K562 (cell line): Measurements from ENCODE around the gene RELL2. TPM values are rescaled to one million over a fixed set of nuclear protein-coding genes. Genes with fewer than 3 reads are reported as not detected.

Source experiments
- ATAC-seq: fragments of 200-7000 bp; cut with Tn5 transposase; 3 replicates; pipeline ENCODE4 v1.9.1; 2020; ENCODE audit warnings: moderate library complexity
- BruUV-seq: library from RNA; stranded (reverse); fragments of 400-500 nt; replicated peaks from 2 replicates; lab custom pipeline; 2021; lab: Mats Ljungman, UMichigan
- CTCF ChIA-PET: fragments of 300-600 bp; formaldehyde crosslinking; extraction: SDS; loops from one replicate; lab custom pipeline; 2021; ENCODE audit warnings: low intra/inter-chr PET ratio; lab: Yijun Ruan, JAX
- POLR2A ChIA-PET: fragments of 300-600, 350-650 bp; sonication (Branson Sonifier 250); formaldehyde crosslinking; extraction: SDS; loops from one replicate; lab custom pipeline; 2021; ENCODE audit warnings: antibody characterized with exemption, inconsistent platforms; lab: Yijun Ruan, JAX
- DNase-seq, 4 experiments: peaks; one replicate each; pipeline versions ENCODE4 v3.0.0 to v3.0.0-alpha.2; 2011 to 2018; ENCODE audit warnings: low spot score in 3 of 4, mixed read lengths in 3 of 4; ENCODE audit errors: extremely low read depth in 1 of 4
- FAIRE-seq: peaks from 2 replicates; lab custom pipeline; 2011; peaks lifted over from hg19 to GRCh38; lab: Jason Lieb, UNC
- H2AFZ ChIP-seq: 2 replicates; pipeline ENCODE4 v1.6.0; 2011; ENCODE audit warnings: low read depth, low read length, control low read depth, inconsistent platforms
- H3K27ac ChIP-seq: fragments of 200-600 bp; 3 replicates; pipeline ENCODE4 v1.8.0; 2011; ENCODE audit warnings: low read depth, mild to moderate bottlenecking, control low read depth, inconsistent platforms, low read length, moderate library complexity, mixed read lengths; ENCODE audit errors: extremely low read depth
- H3K27me3 ChIP-seq, 2 experiments: fragments of 300-600 bp in 1 of 2; 2 replicates in 1 of 2; 3 replicates in 1 of 2; pipeline versions ENCODE4 v1.6.0 to v1.8.0; 2011; ENCODE audit warnings: inconsistent platforms in 2 of 2, low read length in 2 of 2, mild to moderate bottlenecking in 1 of 2, mixed read lengths in 1 of 2, moderate library complexity in 1 of 2; ENCODE audit not compliant: control insufficient read depth in 2 of 2, insufficient read depth in 2 of 2
- H3K36me3 ChIP-seq: fragments of 300-600 bp; 3 replicates; pipeline ENCODE4 v1.8.0; 2011; ENCODE audit warnings: mild to moderate bottlenecking, low read length, inconsistent platforms; ENCODE audit not compliant: control insufficient read depth, insufficient read depth
- H3K4me1 ChIP-seq, 2 experiments: fragments of 200-600 bp in 1 of 2; replicated peaks in 1 of 2; 2 replicates in 1 of 2; 3 replicates in 1 of 2; pipeline versions ENCODE4 v1.5.1 to v1.8.0; 2011; ENCODE audit warnings: inconsistent platforms in 2 of 2, low read length in 2 of 2, mild to moderate bottlenecking in 1 of 2, mixed read lengths in 1 of 2, moderate library complexity in 1 of 2; ENCODE audit not compliant: control insufficient read depth in 2 of 2, insufficient read depth in 2 of 2
- H3K4me2 ChIP-seq: 2 replicates; pipeline ENCODE4 v1.6.1; 2011; ENCODE audit warnings: low read length, control low read depth, inconsistent platforms, mixed read lengths; ENCODE audit not compliant: insufficient read depth
- H3K4me3 ChIP-seq: fragments of 200-600 bp; sonication (generic), shearing (Covaris generic); 2 replicates; pipeline ENCODE4 v1.5.1; 2016; ENCODE audit warnings: control low read depth, inconsistent platforms
- H3K79me2 ChIP-seq: fragments of 200-600 bp; 3 replicates; pipeline ENCODE4 v1.8.0; 2011; ENCODE audit warnings: low read length, inconsistent platforms; ENCODE audit not compliant: control insufficient read depth, insufficient read depth
- H3K9ac ChIP-seq, 2 experiments: 2 replicates each; pipeline versions ENCODE4 v1.6.0 to v1.6.1; 2011; ENCODE audit warnings: low read depth in 2 of 2, low read length in 2 of 2, control low read depth in 1 of 2, inconsistent platforms in 1 of 2, mild to moderate bottlenecking in 1 of 2, mixed read lengths in 1 of 2; ENCODE audit not compliant: insufficient read depth in 1 of 2
- H3K9me1 ChIP-seq: one replicate; pipeline ENCODE4 v1.6.0; 2011; ENCODE audit warnings: inconsistent platforms, mild to moderate bottlenecking, low read length, moderate library complexity; ENCODE audit not compliant: control insufficient read depth, insufficient read depth
- H3K9me3 ChIP-seq: replicated peaks from 2 replicates; pipeline ENCODE4 v1.5.1; 2011; ENCODE audit warnings: low read depth, low read length, inconsistent platforms; ENCODE audit not compliant: control insufficient read depth, insufficient read depth
- H4K20me1 ChIP-seq: replicated peaks from 2 replicates; pipeline ENCODE4 v1.6.1; 2011; ENCODE audit warnings: low read length, inconsistent platforms, mixed read lengths; ENCODE audit not compliant: control insufficient read depth, insufficient read depth
- CGGBP1 ChIP-seq: fragments of 250-450 bp; sonication (Bioruptor Pico); IDR thresholded peaks from 2 replicates; pipeline ENCODE4 v1.9.0; 2021; ENCODE audit warnings: mild to moderate bottlenecking
- CXXC5 ChIP-seq: fragments of 250-450 bp; sonication (Bioruptor Pico); IDR thresholded peaks from 2 replicates; pipeline ENCODE4 v1.8.0; 2022; ENCODE audit warnings: inconsistent platforms, mild to moderate bottlenecking, moderate library complexity
- GABPA ChIP-seq: fragments of 200-800 bp; sonication (Bioruptor generic); conservative IDR thresholded peaks from 2 replicates; pipeline ENCODE4 v1.6.1; 2016; ENCODE audit warnings: low read depth, missing genetic modification characterization, missing compliant biosample characterization
- KHSRP ChIP-seq: fragments of 450-650 bp; IDR thresholded peaks from 2 replicates; pipeline ENCODE4 v1.6.1; 2017
- MTA1 ChIP-seq: fragments of 450-650 bp; IDR thresholded peaks from 2 replicates; pipeline ENCODE4 v1.6.1; 2017; ENCODE audit warnings: borderline replicate concordance
- NRF1 ChIP-seq, 2 experiments: fragments of 450-650 bp; IDR thresholded peaks in 1 of 2; conservative IDR thresholded peaks in 1 of 2; 2 replicates each; pipeline ENCODE4 v1.6.1; 2014; ENCODE audit warnings: mild to moderate bottlenecking in 2 of 2
- POLR2A ChIP-seq: fragments of 450-650 bp; conservative IDR thresholded peaks from 2 replicates; pipeline ENCODE4 v1.6.1; 2016
- POU5F1 ChIP-seq: fragments of 150-350 bp; IDR thresholded peaks from 2 replicates; pipeline ENCODE4 v1.6.1; 2014; ENCODE audit warnings: borderline replicate concordance, low read length, low read depth, mild to moderate bottlenecking; ENCODE audit not compliant: partially characterized antibody
- RNF2 ChIP-seq: sonication (generic); IDR thresholded peaks from 2 replicates; pipeline ENCODE4 v1.6.1; 2016
- SIN3A ChIP-seq, 2 experiments: fragments of 150-350 bp in 1 of 2; IDR thresholded peaks; 2 replicates each; pipeline ENCODE4 v1.6.1; 2011 to 2016; ENCODE audit warnings: borderline replicate concordance in 2 of 2, low read depth in 2 of 2, low read length in 2 of 2, mild to moderate bottlenecking in 2 of 2, moderate library complexity in 2 of 2; ENCODE audit not compliant: control insufficient read depth in 1 of 2
- ZNF232 ChIP-seq: sonication (generic); formaldehyde crosslinking; IDR thresholded peaks from 2 replicates; pipeline ENCODE4 v1.8.0; 2022; ENCODE audit warnings: mild to moderate bottlenecking, missing genetic modification reagents
- ZNF316 ChIP-seq: fragments of 450-650 bp; IDR thresholded peaks from 2 replicates; pipeline ENCODE4 v1.6.1; 2016
- WGBS: fragments of 100-300 bp; shearing (Covaris generic); methylation state at CpG from one replicate; pipeline ENCODE4 v1.1.6; 2016; ENCODE audit warnings: low coverage, mixed read lengths; ENCODE audit not compliant: insufficient coverage; ENCODE audit errors: missing lambda C conversion rate; 5-methylcytosine and 5-hydroxymethylcytosine counted together
- in situ Hi-C: fragments of 300-500 bp; cut with MboI; formaldehyde crosslinking; loops from 4 replicates; pipeline ENCODE4 v1.15.0; 2018; ENCODE audit warnings: inconsistent platforms, mixed read lengths
- intact Hi-C: fragments of 100-400 bp; cut with micrococcal nuclease; formaldehyde crosslinking; loops from 2 replicates; pipeline ENCODE4 v1.14.2; 2022
- polyA plus RNA-seq, 8 experiments: library from polyadenylated mRNA; depleted of rRNA in 4 of 8; stranded (reverse) in 5 of 8; unstranded in 3 of 8; fragments of >200 nt; fragmentation: Nextera tagmentation in 2 of 8; fragmentation: Illumina TruSeq in 1 of 8; extraction: Ambion mirVana in 2 of 8; extraction: Trizol in 1 of 8; gene quantifications; 2 replicates each; pipeline versions ENCODE4 v1.2.1 to v1.2.3, GENCODE V29; 2011 to 2014; ENCODE audit warnings: inconsistent platforms in 1 of 8, missing spikeins in 1 of 8
- total RNA-seq, 7 experiments: library from RNA; depleted of rRNA in 6 of 7; stranded (reverse); fragments of >200 nt in 6 of 7; fragmentation: Illumina TruSeq in 2 of 7; extraction: Trizol in 2 of 7; gene quantifications; 2 replicates each; pipeline versions ENCODE4 v1.2.1 to v1.2.3, GENCODE V29; 2011 to 2021; ENCODE audit warnings: low replicate concordance in 1 of 7
- TF ChIP-seq, protein P1 (sequence below): fragments of 450-650 bp; formaldehyde crosslinking; IDR thresholded peaks from 2 replicates; pipeline ENCODE4 v1.4.0; 2022; ENCODE audit warnings: mild to moderate bottlenecking, moderate library complexity
- TF ChIP-seq, protein P2 (sequence below): sonication (generic); formaldehyde crosslinking; IDR thresholded peaks from 2 replicates; pipeline ENCODE4 v1.8.0; 2022; ENCODE audit warnings: mild to moderate bottlenecking, missing genetic modification reagents
- TF ChIP-seq, protein P3 (sequence below): fragments of 200-800 bp; sonication (Bioruptor generic); IDR thresholded peaks from 2 replicates; pipeline ENCODE4 v1.6.1; 2017; ENCODE audit warnings: missing genetic modification characterization, missing compliant biosample characterization

Gene RELL2
- total and polyA plus RNA-seq, 9 of the 15 experiments (the other 6 are each of a cell fraction or from before 2014, with no cell fraction given): 0.06 to 36.0 (median 14.3) TPM

- TF ChIP-seq POU5F1 (no peak), SIN3A (IDR thresholded peaks at IDR 0.05; ENCODE audit: borderline replicate concordance in 2 of 2, control insufficient read depth in 1 of 2, low read depth in 2 of 2, low read length in 2 of 2) (no peak), ZNF232 (no peak), CGGBP1 (CRISPR knock-in tag) (0 out of 2 replicates have a peak, but pooled peaks have one; percentile 32), CXXC5 (no peak), KHSRP (no peak), ZNF316 (no peak), MTA1 (no peak)
- TF ChIP-seq, protein P1, sequence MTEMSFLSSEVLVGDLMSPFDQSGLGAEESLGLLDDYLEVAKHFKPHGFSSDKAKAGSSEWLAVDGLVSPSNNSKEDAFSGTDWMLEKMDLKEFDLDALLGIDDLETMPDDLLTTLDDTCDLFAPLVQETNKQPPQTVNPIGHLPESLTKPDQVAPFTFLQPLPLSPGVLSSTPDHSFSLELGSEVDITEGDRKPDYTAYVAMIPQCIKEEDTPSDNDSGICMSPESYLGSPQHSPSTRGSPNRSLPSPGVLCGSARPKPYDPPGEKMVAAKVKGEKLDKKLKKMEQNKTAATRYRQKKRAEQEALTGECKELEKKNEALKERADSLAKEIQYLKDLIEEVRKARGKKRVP: no peak
These were observed 738 bp upstream of the RELL2 start (continued) for GRCh38 chr5:141636106-141636412.

GRCh38 chr5:141637123-141637766 lies 448 bp downstream of the RELL2 start:
- in situ Hi-C loops (loop anchor here (5.0 kb wide), 1 partner anchor 45 kb away; no protein-coding TSS in a partner anchor), intact Hi-C loops (loop anchor here (5.0 kb wide), 1 partner anchor 45 kb away; no protein-coding TSS in a partner anchor)
- Histone ChIP-seq H3K9me3 (no peaks in the 10 kb centered on the region), H3K4me1 (peaks cover 49 to 52% of the 10 kb centered on the region in 2 experiments), H3K79me2 (peaks cover 65% of the 10 kb centered on the region), H2AFZ (peak overlapping the region; percentile 89), H3K27me3 (no peaks in the 10 kb centered on the region), H3K4me3 (peak overlapping the region; percentile 91), H3K9me1 (peaks cover 5% of the 10 kb centered on the region), H3K9ac (peak overlapping the region; percentile 88 to 95), H3K4me2 (peak overlapping the region; percentile 100), H4K20me1 (peaks cover 12% of the 10 kb centered on the region; the same call in 1 of the 2 replicates), H3K36me3 (peaks cover 59% of the 10 kb centered on the region), H3K27ac (peak overlapping the region; percentile 84)
- FAIRE-seq (no peak), DNase-seq (peak; percentile 57 to 68 (median 64)), ATAC-seq (peak; percentile 61)
- ChIA-PET POLR2A (interaction anchor here (0.5 to 2.2 kb wide), 16 partner anchors 10 to 372 kb away, joined by 3 to 13 read pairs (median 4); partner anchors contain the start of genes DIAPH1 and FCHSD1), CTCF (no interaction called here)
- under 1% methylated on average over 39 of the region's 63 CpGs for WGBS
- BruUV-seq: no TSS peak
- TF ChIP-seq POLR2A (0 out of 2 replicates have a peak, but pooled peaks have one; percentile 8), GABPA (tag) (0 out of 2 replicates have a peak, but pooled peaks have one; percentile 46), RNF2 (peak; percentile 35; the same call in 1 of the 2 replicates), ZNF232 (0 out of 2 replicates have a peak, but pooled peaks have one; percentile 42), NRF1 (conservative IDR thresholded peaks at IDR 0.05 in 1 of 2, IDR thresholded peaks at IDR 0.05 in 1 of 2) (peak; percentile 13 to 55; a peak in 2 of 4 replicates)
- TF ChIP-seq, protein P2, sequence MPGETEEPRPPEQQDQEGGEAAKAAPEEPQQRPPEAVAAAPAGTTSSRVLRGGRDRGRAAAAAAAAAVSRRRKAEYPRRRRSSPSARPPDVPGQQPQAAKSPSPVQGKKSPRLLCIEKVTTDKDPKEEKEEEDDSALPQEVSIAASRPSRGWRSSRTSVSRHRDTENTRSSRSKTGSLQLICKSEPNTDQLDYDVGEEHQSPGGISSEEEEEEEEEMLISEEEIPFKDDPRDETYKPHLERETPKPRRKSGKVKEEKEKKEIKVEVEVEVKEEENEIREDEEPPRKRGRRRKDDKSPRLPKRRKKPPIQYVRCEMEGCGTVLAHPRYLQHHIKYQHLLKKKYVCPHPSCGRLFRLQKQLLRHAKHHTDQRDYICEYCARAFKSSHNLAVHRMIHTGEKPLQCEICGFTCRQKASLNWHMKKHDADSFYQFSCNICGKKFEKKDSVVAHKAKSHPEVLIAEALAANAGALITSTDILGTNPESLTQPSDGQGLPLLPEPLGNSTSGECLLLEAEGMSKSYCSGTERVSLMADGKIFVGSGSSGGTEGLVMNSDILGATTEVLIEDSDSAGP: 0 out of 2 replicates have a peak, but pooled peaks have one; percentile 21
- TF ChIP-seq, protein P3, sequence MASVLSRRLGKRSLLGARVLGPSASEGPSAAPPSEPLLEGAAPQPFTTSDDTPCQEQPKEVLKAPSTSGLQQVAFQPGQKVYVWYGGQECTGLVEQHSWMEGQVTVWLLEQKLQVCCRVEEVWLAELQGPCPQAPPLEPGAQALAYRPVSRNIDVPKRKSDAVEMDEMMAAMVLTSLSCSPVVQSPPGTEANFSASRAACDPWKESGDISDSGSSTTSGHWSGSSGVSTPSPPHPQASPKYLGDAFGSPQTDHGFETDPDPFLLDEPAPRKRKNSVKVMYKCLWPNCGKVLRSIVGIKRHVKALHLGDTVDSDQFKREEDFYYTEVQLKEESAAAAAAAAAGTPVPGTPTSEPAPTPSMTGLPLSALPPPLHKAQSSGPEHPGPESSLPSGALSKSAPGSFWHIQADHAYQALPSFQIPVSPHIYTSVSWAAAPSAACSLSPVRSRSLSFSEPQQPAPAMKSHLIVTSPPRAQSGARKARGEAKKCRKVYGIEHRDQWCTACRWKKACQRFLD (CRISPR knock-in tag): 0 out of 2 replicates have a peak, but pooled peaks have one; percentile 53
